HFFc6 (cell line): ENCODE data around the gene PTPRM. TPM values are rescaled to one million over a fixed set of nuclear protein-coding genes. Genes with fewer than 3 reads are reported as not detected.
A peak's percentile ranks its signal among the peaks of the same experiment; 100 is the strongest.

ENCODE experiments used
- DNase-seq: peaks from one replicate; pipeline ENCODE4 v3.0.0-alpha.2; 2018
- H3K27ac Mint-ChIP-seq: 2 replicates; pipeline ENCODE4 v1.8.0; 2020; ENCODE audit warnings: mild to moderate bottlenecking, mixed read lengths
- H3K27me3 Mint-ChIP-seq: 2 replicates; pipeline ENCODE4 v1.8.0; 2021; ENCODE audit warnings: mild to moderate bottlenecking, moderate library complexity, mixed read lengths; ENCODE audit not compliant: insufficient read depth
- H3K36me3 Mint-ChIP-seq: 2 replicates; pipeline ENCODE4 v1.8.0; 2021; ENCODE audit warnings: low read depth, mixed read lengths
- H3K4me1 Mint-ChIP-seq: 2 replicates; pipeline ENCODE4 v1.8.0; 2020; ENCODE audit warnings: low read depth, mixed read lengths
- H3K4me3 Mint-ChIP-seq: 2 replicates; pipeline ENCODE4 v1.8.0; 2020; ENCODE audit warnings: mild to moderate bottlenecking, moderate library complexity, mixed read lengths
- H3K9me3 Mint-ChIP-seq: 2 replicates; pipeline ENCODE4 v1.8.0; 2020; ENCODE audit warnings: mild to moderate bottlenecking, mixed read lengths
- total RNA-seq, 6 experiments: library from RNA; stranded (reverse); fragmentation: NEBNext Ultra II Directional; extraction: Animal tissue kit (Norgen Biotek cat#: 25700); gene quantifications; 2 replicates in 1 of 6; 3 replicates in 5 of 6; pipeline ENCODE4 v1.2.3, GENCODE V29; 2021
- TF ChIP-seq, protein P1 (sequence below): fragments of 200-600 bp; sonication (generic); IDR thresholded peaks from 2 replicates; pipeline ENCODE4 v1.5.0; 2021; ENCODE audit warnings: antibody characterized with exemption, mild to moderate bottlenecking

PTPRM gene
- total RNA-seq, 6 experiments from 2014 or later = 39.4 to 49.8 (median 43.8) TPM

DNA sequence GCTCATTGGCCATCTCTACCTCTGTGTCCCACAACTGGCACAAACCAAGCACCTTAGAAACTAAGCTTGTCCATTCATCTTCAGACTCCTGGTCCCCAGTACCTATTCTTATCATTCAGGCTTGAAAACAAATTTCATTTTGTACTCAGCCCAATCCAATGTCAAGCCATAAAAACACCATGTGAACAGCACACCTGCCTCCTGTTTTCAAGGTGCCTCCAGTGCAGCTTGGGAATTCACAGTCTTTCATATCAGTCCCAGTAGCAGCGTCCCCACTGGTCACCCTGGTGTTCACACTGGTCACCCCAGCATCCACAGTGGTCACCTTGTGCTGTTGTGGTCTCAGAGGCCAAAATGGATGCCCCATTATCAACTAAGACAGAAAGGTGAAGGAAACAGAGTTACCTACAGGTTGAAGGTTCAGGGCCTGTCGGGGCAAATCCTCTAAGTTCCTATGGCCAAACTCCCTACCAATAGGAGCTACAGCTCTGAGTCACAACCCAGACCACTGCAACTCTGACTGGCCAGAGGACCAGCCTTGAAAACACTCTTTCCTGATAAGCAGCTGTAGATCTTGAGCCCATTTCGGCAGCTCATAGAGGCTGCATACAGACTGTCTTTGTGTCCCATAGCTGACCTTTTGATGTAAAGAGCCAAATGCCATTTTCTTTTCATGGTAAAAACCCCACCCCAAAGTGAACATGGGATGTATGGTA lies 782.6 kb downstream of the PTPRM start:
- TF ChIP-seq, protein P1, sequence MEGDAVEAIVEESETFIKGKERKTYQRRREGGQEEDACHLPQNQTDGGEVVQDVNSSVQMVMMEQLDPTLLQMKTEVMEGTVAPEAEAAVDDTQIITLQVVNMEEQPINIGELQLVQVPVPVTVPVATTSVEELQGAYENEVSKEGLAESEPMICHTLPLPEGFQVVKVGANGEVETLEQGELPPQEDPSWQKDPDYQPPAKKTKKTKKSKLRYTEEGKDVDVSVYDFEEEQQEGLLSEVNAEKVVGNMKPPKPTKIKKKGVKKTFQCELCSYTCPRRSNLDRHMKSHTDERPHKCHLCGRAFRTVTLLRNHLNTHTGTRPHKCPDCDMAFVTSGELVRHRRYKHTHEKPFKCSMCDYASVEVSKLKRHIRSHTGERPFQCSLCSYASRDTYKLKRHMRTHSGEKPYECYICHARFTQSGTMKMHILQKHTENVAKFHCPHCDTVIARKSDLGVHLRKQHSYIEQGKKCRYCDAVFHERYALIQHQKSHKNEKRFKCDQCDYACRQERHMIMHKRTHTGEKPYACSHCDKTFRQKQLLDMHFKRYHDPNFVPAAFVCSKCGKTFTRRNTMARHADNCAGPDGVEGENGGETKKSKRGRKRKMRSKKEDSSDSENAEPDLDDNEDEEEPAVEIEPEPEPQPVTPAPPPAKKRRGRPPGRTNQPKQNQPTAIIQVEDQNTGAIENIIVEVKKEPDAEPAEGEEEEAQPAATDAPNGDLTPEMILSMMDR = no peak
- H3K4me3 Mint-ChIP-seq = no peak overlapping the region
- peaks cover 10% of the 10 kb centered on the region for H3K36me3 Mint-ChIP-seq
- no peak for DNase-seq
- H3K9me3 Mint-ChIP-seq = no peaks in the 10 kb centered on the region
- H3K27me3 Mint-ChIP-seq = no peaks in the 10 kb centered on the region
- H3K27ac Mint-ChIP-seq = no peak overlapping the region
- H3K4me1 Mint-ChIP-seq = no peaks in the 10 kb centered on the region

DNA sequence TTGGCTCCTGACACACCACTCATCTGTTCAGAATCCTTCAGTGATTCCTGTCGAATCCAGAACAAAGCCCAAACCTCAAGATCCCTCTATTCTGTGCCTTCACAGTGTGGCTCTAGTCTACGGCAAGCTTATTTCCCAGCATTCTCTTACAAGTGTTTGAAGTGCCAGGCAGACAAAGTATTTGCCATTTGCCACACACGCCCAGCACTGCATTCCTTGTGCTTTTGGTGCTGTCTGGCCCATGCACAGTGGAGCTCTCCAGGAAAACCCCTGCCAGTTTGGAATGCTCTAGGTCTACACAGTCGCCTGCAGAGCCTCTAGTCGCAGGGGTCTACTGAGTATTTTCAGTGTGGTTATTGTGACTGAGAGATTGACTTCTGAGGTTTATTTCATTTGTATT lies 783.5 kb downstream of the PTPRM start:
- Mint-ChIP-seq H3K4me1 (no peaks in the 10 kb centered on the region), H3K36me3 (peaks cover 10% of the 10 kb centered on the region), H3K9me3 (no peaks in the 10 kb centered on the region), H3K27ac (no peak overlapping the region), H3K4me3 (no peak overlapping the region), H3K27me3 (no peaks in the 10 kb centered on the region)
- DNase-seq = no peak
- TF ChIP-seq, protein P1 = no peak

GRCh38 chr18:8351161-8351560 lies 784.0 kb downstream of the PTPRM start:
- Mint-ChIP-seq H3K4me1 (no peaks in the 10 kb centered on the region), H3K27ac (no peak overlapping the region), H3K4me3 (no peak overlapping the region), H3K27me3 (no peaks in the 10 kb centered on the region), H3K9me3 (no peaks in the 10 kb centered on the region), H3K36me3 (peaks cover 10% of the 10 kb centered on the region)
- TF ChIP-seq, protein P1 = no peak
- peak; percentile 32 for DNase-seq

DNA sequence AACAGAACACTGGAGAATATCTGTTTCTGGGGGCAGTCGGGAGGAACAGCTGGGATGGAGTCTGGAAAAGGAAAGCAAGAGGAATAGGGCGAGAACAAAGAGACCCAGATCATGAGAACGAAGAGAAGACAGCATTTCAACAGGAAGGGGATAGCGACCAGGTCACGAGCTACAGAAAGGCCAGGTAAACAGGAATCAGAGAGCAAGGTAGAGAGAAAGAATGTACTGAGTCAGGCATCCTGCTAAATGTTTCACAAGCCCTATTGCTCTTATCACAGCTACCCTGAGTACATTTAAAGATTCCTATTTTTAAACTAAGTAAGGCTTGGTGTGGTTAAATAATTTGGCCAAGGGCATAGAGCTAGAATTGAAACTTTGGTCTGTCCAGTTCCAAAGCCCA lies 787.2 kb downstream of the PTPRM start:
- DNase-seq = no peak
- Mint-ChIP-seq H3K27me3 (no peaks in the 10 kb centered on the region), H3K36me3 (peaks cover 4% of the 10 kb centered on the region), H3K27ac (no peak overlapping the region), H3K9me3 (no peaks in the 10 kb centered on the region), H3K4me3 (no peak overlapping the region), H3K4me1 (no peaks in the 10 kb centered on the region)
- TF ChIP-seq, protein P1 = no peak

GRCh38 chr18:8356001-8356400 lies 788.9 kb downstream of the PTPRM start:
- H3K27me3 Mint-ChIP-seq = no peaks in the 10 kb centered on the region
- TF ChIP-seq, protein P1 = no peak
- H3K36me3 Mint-ChIP-seq = no peaks in the 10 kb centered on the region
- H3K27ac Mint-ChIP-seq = no peak overlapping the region
- no peak overlapping the region for H3K4me3 Mint-ChIP-seq
- no peaks in the 10 kb centered on the region for H3K4me1 Mint-ChIP-seq
- no peaks in the 10 kb centered on the region for H3K9me3 Mint-ChIP-seq
- no peak for DNase-seq
